OCI-LY7 (cell line): Measurements from ENCODE around the gene CIROP. TPM values are rescaled to one million over a fixed set of nuclear protein-coding genes. Genes with fewer than 3 reads are reported as not detected.

Source experiments
- BruUV-seq: library from RNA; stranded (reverse); fragments of 400-500 nt; replicated peaks from 2 replicates; lab custom pipeline; 2021; lab: Mats Ljungman, UMichigan
- CTCF ChIA-PET: fragments of 300-600 bp; sonication (Branson Sonifier 250); formaldehyde crosslinking; loops from one replicate; lab custom pipeline; 2022; ENCODE audit warnings: antibody characterized with exemption; ENCODE audit not compliant: unreplicated experiment; lab: Charles Lee
- POLR2A ChIA-PET: fragments of 300-600 bp; sonication (Branson Sonifier 250); formaldehyde crosslinking; loops from one replicate; lab custom pipeline; 2022; ENCODE audit warnings: antibody characterized with exemption; lab: Charles Lee
- DNase-seq: peaks from one replicate; pipeline ENCODE4 v3.0.0-alpha.2; 2015; ENCODE audit warnings: low spot score
- H2AFZ ChIP-seq: fragments of 200-600 bp; sonication (generic), shearing (Covaris generic); 2 replicates; pipeline ENCODE4 v1.6.1; 2014; ENCODE audit warnings: mild to moderate bottlenecking, antibody characterized with exemption, low read length, moderate library complexity
- H3K27ac ChIP-seq: fragments of 200-600 bp; sonication (generic); 2 replicates; pipeline ENCODE4 v1.5.1; 2014; ENCODE audit warnings: mixed run types, low read depth, mild to moderate bottlenecking, moderate library complexity, low read length, inconsistent platforms; ENCODE audit not compliant: poor library complexity, severe bottlenecking
- H3K36me3 ChIP-seq: fragments of 200-600 bp; sonication (generic); 2 replicates; pipeline ENCODE4 v1.6.1; 2014; ENCODE audit warnings: mild to moderate bottlenecking, antibody characterized with exemption, low read length, moderate library complexity, mixed read lengths; ENCODE audit not compliant: insufficient read depth
- H3K4me1 ChIP-seq: fragments of 200-600 bp; sonication (generic); 2 replicates; pipeline ENCODE4 v1.5.1; 2014; ENCODE audit warnings: mild to moderate bottlenecking, low read length; ENCODE audit not compliant: insufficient read depth, poor library complexity, severe bottlenecking
- H3K4me2 ChIP-seq: fragments of 200-600 bp; sonication (generic); 2 replicates; pipeline ENCODE4 v1.6.1; 2014; ENCODE audit warnings: mild to moderate bottlenecking, low read length
- H3K4me3 ChIP-seq: fragments of 200-600 bp; sonication (generic); 2 replicates; pipeline ENCODE4 v1.5.1; 2014; ENCODE audit warnings: mild to moderate bottlenecking, low read depth, low read length; ENCODE audit not compliant: poor library complexity, severe bottlenecking
- H3K79me2 ChIP-seq: fragments of 200-600 bp; sonication (generic); 2 replicates; pipeline ENCODE4 v1.6.1; 2016; ENCODE audit warnings: low read depth, mild to moderate bottlenecking, low read length, moderate library complexity, mixed read lengths; ENCODE audit not compliant: insufficient read depth
- H3K9me2 ChIP-seq: fragments of 200-600 bp; sonication (generic); 2 replicates; pipeline ENCODE4 v1.6.1; 2016; ENCODE audit warnings: mild to moderate bottlenecking, low read length, mixed read lengths; ENCODE audit not compliant: insufficient read depth
- H3K9me3 ChIP-seq: fragments of 200-600 bp; sonication (generic); 2 replicates; pipeline ENCODE4 v1.6.1; 2014; ENCODE audit warnings: mild to moderate bottlenecking, mixed run types, low read length, mixed read lengths
- H4K20me1 ChIP-seq: fragments of 200-600 bp; sonication (generic); 2 replicates; pipeline ENCODE4 v1.6.1; 2014; ENCODE audit warnings: mild to moderate bottlenecking, antibody characterized with exemption, low read length, moderate library complexity, mixed read lengths; ENCODE audit not compliant: insufficient read depth
- EZH2phosphoT487 ChIP-seq: fragments of 200-600 bp; sonication (generic); IDR thresholded peaks from 2 replicates; pipeline ENCODE4 v1.6.1; 2018; ENCODE audit warnings: low read depth, borderline replicate concordance, mild to moderate bottlenecking, mixed run types, antibody characterized with exemption, low read length, moderate library complexity, mixed read lengths
- intact Hi-C: fragments of 100-400 bp; cut with micrococcal nuclease; formaldehyde crosslinking; loops from one replicate; pipeline ENCODE4 v1.10.0; 2022; ENCODE audit not compliant: unreplicated experiment
- total RNA-seq, 2 experiments: library from RNA; depleted of rRNA in 1 of 2; stranded (reverse); fragments of >200 nt in 1 of 2; shearing (Covaris generic) in 1 of 2; gene quantifications; 2 replicates each; pipeline ENCODE4 v1.2.3, GENCODE V29; 2014 to 2022
- TF ChIP-seq, protein P1 (sequence below): fragments of 200-600 bp; sonication (generic); conservative IDR thresholded peaks from 2 replicates; pipeline ENCODE4 v1.5.1; 2014; ENCODE audit warnings: mild to moderate bottlenecking, antibody characterized with exemption, low read length, moderate library complexity, mixed read lengths

The CIROP gene
- total RNA-seq, 2 experiments from 2014 or later = not detected

GRCh38 chr14:23071921-23072539 lies 32.8 kb downstream of the CIROP start:
- no peak overlapping the region for H2AFZ ChIP-seq
- no TSS peak for BruUV-seq
- POLR2A ChIA-PET = interaction anchor here (0.8 to 1.6 kb wide), 12 partner anchors 11 to 229 kb away, joined by 3 to 11 read pairs (median 4); partner anchors contain the start of gene ACIN1
- peaks cover 83% of the 10 kb centered on the region for H3K36me3 ChIP-seq
- no peaks in the 10 kb centered on the region for H3K9me2 ChIP-seq
- peak overlapping the region; percentile 42 for H3K27ac ChIP-seq
- TF ChIP-seq EZH2phosphoT487 = no peak
- TF ChIP-seq, protein P1, sequence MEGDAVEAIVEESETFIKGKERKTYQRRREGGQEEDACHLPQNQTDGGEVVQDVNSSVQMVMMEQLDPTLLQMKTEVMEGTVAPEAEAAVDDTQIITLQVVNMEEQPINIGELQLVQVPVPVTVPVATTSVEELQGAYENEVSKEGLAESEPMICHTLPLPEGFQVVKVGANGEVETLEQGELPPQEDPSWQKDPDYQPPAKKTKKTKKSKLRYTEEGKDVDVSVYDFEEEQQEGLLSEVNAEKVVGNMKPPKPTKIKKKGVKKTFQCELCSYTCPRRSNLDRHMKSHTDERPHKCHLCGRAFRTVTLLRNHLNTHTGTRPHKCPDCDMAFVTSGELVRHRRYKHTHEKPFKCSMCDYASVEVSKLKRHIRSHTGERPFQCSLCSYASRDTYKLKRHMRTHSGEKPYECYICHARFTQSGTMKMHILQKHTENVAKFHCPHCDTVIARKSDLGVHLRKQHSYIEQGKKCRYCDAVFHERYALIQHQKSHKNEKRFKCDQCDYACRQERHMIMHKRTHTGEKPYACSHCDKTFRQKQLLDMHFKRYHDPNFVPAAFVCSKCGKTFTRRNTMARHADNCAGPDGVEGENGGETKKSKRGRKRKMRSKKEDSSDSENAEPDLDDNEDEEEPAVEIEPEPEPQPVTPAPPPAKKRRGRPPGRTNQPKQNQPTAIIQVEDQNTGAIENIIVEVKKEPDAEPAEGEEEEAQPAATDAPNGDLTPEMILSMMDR = no peak
- no peaks in the 10 kb centered on the region for H3K9me3 ChIP-seq
- H3K4me3 ChIP-seq = peak overlapping the region; percentile 79
- CTCF ChIA-PET = interaction anchor here (0.6 to 1.4 kb wide), 5 partner anchors 14 to 90 kb away, joined by 3 to 5 read pairs (median 3); partner anchors contain the start of gene ACIN1
- DNase-seq = no peak
- H4K20me1 ChIP-seq = 0 out of 2 replicates have a peak, but pooled peaks cover 9% of the 10 kb centered on the region
- H3K79me2 ChIP-seq = peaks cover 32% of the 10 kb centered on the region
- H3K4me2 ChIP-seq = peak overlapping the region; percentile 94
- intact Hi-C loops = loop anchor here (2.0 to 5.0 kb wide), 2 partner anchors 23 to 230 kb away; partner anchors contain the start of genes ACIN1, C14orf119 and PPP1R3E
- peaks cover 29% of the 10 kb centered on the region for H3K4me1 ChIP-seq

DNA sequence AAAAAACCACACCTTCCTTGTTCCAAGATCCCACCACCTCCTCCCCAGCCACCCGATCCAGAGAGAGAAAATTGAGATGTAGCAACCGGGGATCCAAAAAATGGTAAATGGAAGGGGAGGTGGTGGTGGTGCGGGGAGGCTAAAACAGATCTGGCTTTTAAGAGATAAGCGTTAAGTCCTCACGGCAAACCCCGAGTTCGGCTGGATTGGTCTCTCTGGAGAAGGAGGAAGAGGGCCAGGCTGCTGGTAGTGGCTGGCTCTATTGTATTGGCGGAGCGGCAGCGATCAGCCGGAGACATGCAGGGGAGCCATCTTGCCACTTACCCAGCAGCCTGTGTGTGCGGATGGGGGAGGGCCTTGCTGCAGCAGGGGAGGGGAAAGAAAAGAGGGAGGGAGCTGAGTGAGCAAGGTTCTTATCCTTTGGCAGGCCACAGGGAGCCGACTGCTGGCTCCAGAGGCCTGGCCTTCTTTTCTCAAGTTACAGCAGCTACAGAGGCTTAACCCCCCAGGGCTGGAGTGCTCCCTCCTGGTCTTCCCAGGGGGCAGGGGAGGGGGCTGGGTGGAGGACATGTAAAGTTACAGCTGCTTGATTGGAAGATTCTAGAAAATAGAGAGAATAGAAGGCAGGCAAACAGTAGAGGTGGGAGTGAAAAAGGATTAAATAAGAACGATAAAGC lies 33.4 kb downstream of the CIROP start:
- peak; percentile 82 for DNase-seq
- peak overlapping the region; percentile 42 for H3K27ac ChIP-seq
- 0 out of 2 replicates have a peak, but pooled peaks cover 9% of the 10 kb centered on the region for H4K20me1 ChIP-seq
- H3K9me3 ChIP-seq = no peaks in the 10 kb centered on the region
- peaks cover 83% of the 10 kb centered on the region for H3K36me3 ChIP-seq
- H3K9me2 ChIP-seq = no peaks in the 10 kb centered on the region
- no peak for TF ChIP-seq EZH2phosphoT487
- TF ChIP-seq, protein P1 = no peak
- ChIA-PET POLR2A (interaction anchor here (0.6 to 1.6 kb wide), 13 partner anchors 11 to 229 kb away, joined by 3 to 11 read pairs (median 3); partner anchors contain the start of gene ACIN1), CTCF (interaction anchor here (0.6 to 1.4 kb wide), 6 partner anchors 14 to 249 kb away, joined by 3 to 5 read pairs (median 4); partner anchors contain the start of gene ACIN1)
- intact Hi-C loops = loop anchor here (2.0 to 5.0 kb wide), 2 partner anchors 23 to 231 kb away; partner anchors contain the start of genes ACIN1, C14orf119 and PPP1R3E
- no peak overlapping the region for H2AFZ ChIP-seq
- H3K4me2 ChIP-seq = peak overlapping the region; percentile 94
- H3K79me2 ChIP-seq = peaks cover 38% of the 10 kb centered on the region
- H3K4me3 ChIP-seq = peak overlapping the region; percentile 79
- no TSS peak for BruUV-seq
- peaks cover 29% of the 10 kb centered on the region for H3K4me1 ChIP-seq
